Inferior parietal cortex (tissue), 1 donor: ENCODE results near the gene KRT1.

Experiments used
- DNase-seq: peaks from one replicate; pipeline ENCODE4 v3.0.0-alpha.2; 2016; ENCODE audit errors: extremely low spot score

KRT1 gene

GRCh38 chr12:52660934-52661499, 19.2 kb downstream of the KRT1 start:
- no peak for DNase-seq

- no peak for DNase-seq
Observed at GRCh38 chr12:52659951-52660350, 20.3 kb downstream of the KRT1 start.

- no peak for DNase-seq
Observed at GRCh38 chr12:52659395-52659794, 20.8 kb downstream of the KRT1 start.

GRCh38 chr12:52658196-52658595, 22.0 kb downstream of the KRT1 start:
- DNase-seq: no peak

GRCh38 chr12:52657250-52657902, 22.8 kb downstream of the KRT1 start:
- DNase-seq: no peak

GRCh38 chr12:52656616-52657015, 23.6 kb downstream of the KRT1 start:
- no peak for DNase-seq

GRCh38 chr12:52655720-52656124, 24.5 kb downstream of the KRT1 start:
- no peak for DNase-seq

- no peak for DNase-seq
Observed at GRCh38 chr12:52655251-52655650, 25.0 kb downstream of the KRT1 start.

GRCh38 chr12:52651726-52652261, 28.4 kb downstream of the KRT1 start, which contains the start of gene KRT2:
Gene KRT2, minus strand, starts transcription at chr12:52652211. Its CDS starts 69 bp downstream, at chr12:52652142.
- DNase-seq: no peak

GRCh38 chr12:52650520-52651081, 29.6 kb downstream of the KRT1 start:
- DNase-seq: no peak

- DNase-seq: no peak
Observed at GRCh38 chr12:52649066-52649465, 31.1 kb downstream of the KRT1 start.

- DNase-seq: no peak
Observed at GRCh38 chr12:52648012-52648550, 32.1 kb downstream of the KRT1 start.

- DNase-seq: no peak
Observed at GRCh38 chr12:52647601-52648000, 32.6 kb downstream of the KRT1 start.

- no peak for DNase-seq
Observed at GRCh38 chr12:52646613-52647012, 33.6 kb downstream of the KRT1 start.

GRCh38 chr12:52645982-52646381, 34.2 kb downstream of the KRT1 start:
- no peak for DNase-seq

GRCh38 chr12:52645120-52645761, 35.0 kb downstream of the KRT1 start:
- DNase-seq: no peak

- DNase-seq: no peak
Observed at GRCh38 chr12:52644078-52644415, 36.2 kb downstream of the KRT1 start.

GRCh38 chr12:52643233-52644077, 36.8 kb downstream of the KRT1 start:
- DNase-seq: no peak

GRCh38 chr12:52641468-52641867, 38.7 kb downstream of the KRT1 start:
- DNase-seq: no peak

GRCh38 chr12:52637299-52637698, 42.9 kb downstream of the KRT1 start:
- DNase-seq: no peak

- no peak for DNase-seq
Observed at GRCh38 chr12:52636592-52637258, 43.5 kb downstream of the KRT1 start.
